Effector CD4-positive, alpha-beta T cell (primary cell): ENCODE measurements around the gene BPIFB1. TPM values are rescaled to one million over a fixed set of nuclear protein-coding genes. Genes with fewer than 3 reads are reported as not detected.

Source experiments
- DNase-seq: peaks from one replicate; pipeline ENCODE4 v3.0.0-alpha.2; 2020
- total RNA-seq: gene quantifications from one replicate; lab custom pipeline; 2026; lab: John Stamatoyannopoulos, UW

The BPIFB1 gene, protein sequence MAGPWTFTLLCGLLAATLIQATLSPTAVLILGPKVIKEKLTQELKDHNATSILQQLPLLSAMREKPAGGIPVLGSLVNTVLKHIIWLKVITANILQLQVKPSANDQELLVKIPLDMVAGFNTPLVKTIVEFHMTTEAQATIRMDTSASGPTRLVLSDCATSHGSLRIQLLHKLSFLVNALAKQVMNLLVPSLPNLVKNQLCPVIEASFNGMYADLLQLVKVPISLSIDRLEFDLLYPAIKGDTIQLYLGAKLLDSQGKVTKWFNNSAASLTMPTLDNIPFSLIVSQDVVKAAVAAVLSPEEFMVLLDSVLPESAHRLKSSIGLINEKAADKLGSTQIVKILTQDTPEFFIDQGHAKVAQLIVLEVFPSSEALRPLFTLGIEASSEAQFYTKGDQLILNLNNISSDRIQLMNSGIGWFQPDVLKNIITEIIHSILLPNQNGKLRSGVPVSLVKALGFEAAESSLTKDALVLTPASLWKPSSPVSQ
- not detected for total RNA-seq

DNA sequence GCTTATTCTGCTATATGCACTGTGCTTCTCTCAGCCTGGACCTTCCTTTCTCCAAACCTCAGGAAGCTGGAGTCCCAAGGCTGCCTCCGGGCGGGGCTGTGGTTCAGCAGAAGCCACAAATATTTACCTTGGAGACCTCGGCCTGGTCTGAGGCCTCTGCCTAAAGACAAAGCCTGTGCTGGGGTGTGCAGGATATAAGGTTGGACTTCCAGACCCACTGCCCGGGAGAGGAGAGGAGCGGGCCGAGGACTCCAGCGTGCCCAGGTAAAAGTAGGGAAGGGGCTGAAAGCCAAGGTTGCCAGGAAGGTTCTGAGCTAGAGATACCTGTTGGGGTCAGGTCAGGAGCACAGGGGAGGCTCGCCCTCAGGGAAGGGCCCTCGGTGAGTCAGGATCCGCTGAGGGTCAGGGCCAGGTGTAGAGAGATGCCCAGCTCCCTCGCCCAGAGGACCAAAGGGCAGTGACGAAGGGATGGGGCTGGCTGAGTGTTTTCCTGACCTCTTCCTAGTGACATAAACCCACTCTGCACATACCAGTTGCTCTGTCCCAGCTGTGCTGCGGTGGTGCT lies at the start of gene BPIFB1:
Gene BPIFB1 (plus strand): TSS at position 224 of the 565 bp plus-strand sequence. CDS start 2,860 bp downstream, outside the sequence.
- no peak for DNase-seq

DNA sequence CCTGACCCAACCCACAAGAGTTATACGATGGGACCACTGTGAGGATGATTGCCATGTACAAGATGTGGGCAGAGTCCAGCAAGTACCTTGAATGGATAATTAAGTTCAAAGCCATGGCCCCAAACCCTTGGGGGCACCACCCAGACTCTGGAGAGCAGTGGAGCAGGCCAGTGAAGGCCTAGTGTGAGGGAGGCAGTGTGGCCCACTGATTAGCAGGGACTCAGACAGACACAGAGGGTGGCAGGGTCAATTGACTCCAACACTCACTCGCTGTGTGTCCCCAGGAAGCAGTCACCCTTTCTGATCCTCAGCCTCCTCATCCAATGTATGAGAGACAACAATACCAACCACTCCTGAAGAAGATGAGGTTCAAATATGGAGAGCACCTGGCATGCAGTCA lies 49.0 kb upstream of the BPIFB1 start:
- DNase-seq: no peak

DNA sequence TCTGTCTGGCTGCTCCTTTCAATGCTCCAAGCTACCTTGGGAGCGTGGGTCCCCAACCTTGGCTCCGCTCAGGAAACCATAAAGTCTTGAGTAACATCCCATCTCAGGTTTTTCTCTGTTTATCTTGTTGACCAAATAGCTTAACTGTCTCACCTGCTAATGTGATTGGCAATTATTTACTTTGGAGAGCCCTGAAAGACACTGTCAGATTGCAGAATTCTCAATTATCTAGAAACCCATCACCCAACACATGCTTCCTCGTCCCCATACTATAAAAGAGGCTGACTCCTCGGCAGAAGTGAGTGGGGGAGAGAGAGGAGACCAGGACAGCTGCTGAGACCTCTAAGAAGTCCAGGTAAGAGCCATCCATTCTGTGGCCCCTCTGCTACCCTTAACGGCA lies 47.3 kb upstream of the BPIFB1 start, which contains the start of gene BPIFA1:
Gene BPIFA1 (plus strand): TSS at position 301 of the 400 bp plus-strand sequence. CDS start 1,716 bp downstream, outside the sequence.
- no peak for DNase-seq

DNA sequence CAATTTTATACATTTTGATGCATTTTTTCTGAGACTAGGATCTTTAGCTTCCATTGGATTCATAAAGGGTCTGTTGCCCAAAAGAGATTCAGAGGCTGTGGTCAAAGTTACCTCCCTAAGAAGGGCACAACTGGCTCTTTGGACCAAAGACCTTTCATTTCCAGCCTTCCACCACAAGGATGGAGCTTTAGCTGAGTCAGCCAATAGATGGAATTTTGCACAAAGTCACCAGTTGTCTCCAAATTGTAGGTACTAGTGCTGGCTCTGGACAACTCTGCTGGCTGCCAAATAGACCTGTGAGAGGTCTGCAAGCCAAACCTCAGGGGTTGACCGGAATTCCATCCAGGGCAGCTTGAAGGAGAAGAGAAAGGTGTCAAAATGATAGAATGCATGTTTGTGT lies 46.7 kb upstream of the BPIFB1 start:
- DNase-seq: no peak

GRCh38 chr20:33237989-33238388 lies 45.0 kb upstream of the BPIFB1 start:
- no peak for DNase-seq

DNA sequence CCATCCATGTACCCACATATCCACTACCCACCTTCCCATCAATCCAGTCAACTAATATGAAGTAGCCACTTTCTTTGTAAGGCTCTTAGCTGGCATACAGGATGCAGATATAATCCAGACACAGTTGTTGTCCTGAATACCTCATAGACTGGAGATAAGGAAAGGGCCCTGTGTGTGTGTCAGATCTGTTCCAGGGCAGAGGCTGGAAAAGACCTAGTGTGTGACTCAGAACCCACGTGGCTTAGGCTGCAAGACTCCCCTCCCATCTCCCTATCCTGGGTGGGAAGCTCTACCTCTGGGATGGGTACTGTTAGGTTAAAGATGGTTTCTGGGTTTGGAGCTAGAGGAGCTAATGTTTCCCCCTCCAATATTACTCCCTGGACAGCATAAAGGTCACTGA lies 43.6 kb upstream of the BPIFB1 start:
- no peak for DNase-seq

- no peak for DNase-seq
Observed at GRCh38 chr20:33239979-33240736, 42.9 kb upstream of the BPIFB1 start.

GRCh38 chr20:33240923-33241322 lies 42.1 kb upstream of the BPIFB1 start:
- no peak for DNase-seq

DNA sequence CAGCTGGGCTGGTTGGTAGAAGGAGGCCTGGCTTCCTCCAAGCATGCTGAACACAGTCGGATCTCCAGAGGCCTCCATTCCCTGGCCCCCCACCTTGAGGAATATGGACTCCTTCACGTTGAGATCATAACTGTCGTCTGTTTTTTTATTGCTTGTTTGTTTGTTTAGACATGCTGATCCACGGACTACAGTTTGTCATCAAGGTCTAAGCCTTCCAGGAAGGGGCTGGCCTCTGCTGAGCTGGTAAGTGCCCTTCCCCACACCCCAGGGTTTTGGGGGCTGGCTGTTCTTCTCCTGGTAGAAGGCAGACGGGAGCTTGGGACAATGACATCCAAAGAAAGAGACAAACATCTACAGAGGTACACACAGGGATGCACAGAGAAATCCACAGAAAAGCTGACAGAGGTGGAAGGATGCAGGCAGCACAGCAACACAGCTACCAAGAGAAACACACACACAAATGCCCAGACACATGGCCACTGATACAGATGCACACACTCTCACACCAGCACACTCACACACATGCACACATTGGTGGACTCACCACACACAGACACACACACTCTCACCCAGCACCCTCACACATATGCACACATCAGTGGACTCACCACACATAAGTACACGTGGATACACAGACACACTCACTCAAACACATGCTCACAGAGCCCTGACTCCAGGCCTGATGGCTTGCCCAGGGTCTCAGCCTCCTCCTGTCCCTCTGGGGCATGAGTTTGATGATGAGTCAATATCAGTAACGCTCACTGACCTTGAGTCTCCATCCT lies 40.5 kb upstream of the BPIFB1 start:
- no peak for DNase-seq

GRCh38 chr20:33246077-33246476 lies 36.9 kb upstream of the BPIFB1 start:
- no peak for DNase-seq

GRCh38 chr20:33249456-33249855 lies 33.6 kb upstream of the BPIFB1 start:
- no peak for DNase-seq

DNA sequence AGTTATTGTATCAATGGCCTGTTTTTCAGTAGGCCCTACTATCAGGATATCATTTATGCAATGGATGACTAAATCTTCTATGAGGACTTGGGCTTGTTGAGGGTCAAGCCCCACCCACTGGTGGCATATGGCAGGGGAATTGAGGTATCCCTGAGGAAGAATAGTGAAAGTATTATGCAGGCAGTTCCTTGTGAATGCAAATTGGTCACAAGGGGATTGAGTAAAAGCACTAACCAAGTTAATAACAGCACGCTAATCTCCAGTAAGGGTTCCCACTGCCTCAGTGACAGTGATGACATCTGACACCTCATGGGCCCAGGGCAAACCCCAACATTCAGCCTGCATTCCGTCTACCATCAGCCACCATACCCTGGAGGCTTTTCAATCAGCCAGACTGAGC lies 32.3 kb upstream of the BPIFB1 start:
- DNase-seq: no peak

DNA sequence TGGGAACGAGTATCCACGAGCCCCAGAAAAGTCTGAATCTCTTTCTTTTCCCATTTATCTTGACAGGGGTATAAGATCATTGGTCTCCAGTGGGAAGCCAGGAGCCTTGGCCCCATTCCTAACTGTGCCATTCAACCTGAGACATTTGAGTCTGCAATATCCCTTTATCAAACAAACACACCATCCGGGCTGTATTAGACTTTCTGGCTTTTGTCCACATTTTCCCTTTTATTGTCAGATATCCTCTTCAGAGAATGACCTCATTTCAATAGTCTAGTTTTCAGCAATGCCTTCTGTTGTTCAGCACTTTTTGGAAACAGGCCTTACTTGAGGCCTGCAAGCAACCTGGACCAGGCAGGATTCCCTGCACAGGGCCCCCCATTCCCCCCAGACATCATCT lies 31.5 kb upstream of the BPIFB1 start:
- DNase-seq: no peak

DNA sequence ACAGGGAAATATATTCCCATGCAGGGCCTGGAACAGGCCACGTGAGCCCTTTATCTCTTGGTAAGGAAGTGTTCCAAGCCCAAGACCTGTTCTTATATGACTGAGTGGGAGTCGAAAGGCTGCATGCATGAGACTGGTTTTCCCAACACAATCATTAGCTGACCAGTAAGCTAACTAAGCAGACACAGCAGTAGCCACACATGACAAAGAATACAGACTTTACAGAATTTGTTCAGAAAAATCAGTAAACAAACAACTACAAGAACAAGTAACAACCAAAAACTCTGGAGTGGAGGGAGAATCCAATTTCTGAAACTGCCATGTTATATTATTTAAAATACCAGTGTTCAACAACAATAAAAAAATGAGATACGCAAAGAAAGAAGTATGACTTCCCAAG lies 30.6 kb upstream of the BPIFB1 start:
- DNase-seq: no peak

DNA sequence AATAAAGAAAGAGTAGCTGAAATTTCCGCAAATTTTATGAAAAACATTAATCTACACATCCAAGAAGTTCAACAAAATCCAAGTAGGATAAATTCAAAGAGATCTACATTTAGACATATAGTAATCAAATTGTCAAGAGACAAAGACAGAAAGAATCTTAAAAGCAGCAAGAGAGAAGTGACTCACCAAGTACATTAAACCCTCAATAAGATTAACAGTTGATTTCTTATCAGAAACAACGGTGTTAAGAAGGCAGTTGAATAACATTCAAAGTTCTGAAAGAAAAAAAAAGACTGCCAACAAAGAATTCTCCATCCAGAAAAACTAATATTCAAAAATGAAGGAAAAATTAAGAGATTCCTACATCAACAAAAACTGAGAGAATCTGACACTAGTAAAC lies 28.0 kb upstream of the BPIFB1 start:
- DNase-seq: no peak

GRCh38 chr20:33257237-33257636 lies 25.8 kb upstream of the BPIFB1 start:
- no peak for DNase-seq

DNA sequence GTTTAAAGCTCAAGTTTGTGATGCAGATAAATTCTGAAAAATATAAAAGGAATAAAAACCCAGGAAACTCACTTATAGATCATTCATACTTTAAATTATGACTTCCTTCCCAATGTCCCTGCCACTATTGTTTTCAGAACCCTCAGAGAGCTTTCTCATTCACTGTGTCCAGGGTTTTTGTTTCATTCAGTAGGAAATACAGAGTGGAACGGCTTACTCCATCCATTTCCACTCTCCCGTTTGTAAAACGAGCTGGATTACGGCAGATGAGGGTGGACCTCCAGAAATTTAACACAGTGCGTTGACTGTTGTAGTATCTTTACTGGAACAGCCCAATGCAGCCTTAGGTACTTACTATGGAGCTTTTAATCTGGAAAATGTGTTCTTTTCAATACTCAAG lies 23.6 kb upstream of the BPIFB1 start:
- DNase-seq: no peak

DNA sequence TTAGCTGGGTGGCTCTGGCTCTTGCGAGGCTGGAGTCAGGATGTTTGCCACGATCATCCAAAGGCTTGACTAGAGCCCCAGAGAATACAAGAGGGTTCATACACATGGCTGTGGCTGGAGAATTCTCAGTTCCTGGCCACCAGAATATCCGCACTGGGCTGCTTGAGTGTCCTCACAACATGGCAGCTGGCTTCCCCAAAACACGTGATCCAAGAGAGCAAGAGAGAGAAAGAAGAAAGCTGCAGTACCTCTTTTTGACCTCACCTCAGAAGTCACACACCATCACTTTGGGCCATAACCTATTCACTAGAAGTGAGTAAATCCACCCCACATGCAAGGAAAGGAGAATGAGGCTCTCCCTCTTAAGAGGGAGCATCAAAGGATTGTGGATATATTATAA lies 21.5 kb upstream of the BPIFB1 start:
- DNase-seq: no peak

DNA sequence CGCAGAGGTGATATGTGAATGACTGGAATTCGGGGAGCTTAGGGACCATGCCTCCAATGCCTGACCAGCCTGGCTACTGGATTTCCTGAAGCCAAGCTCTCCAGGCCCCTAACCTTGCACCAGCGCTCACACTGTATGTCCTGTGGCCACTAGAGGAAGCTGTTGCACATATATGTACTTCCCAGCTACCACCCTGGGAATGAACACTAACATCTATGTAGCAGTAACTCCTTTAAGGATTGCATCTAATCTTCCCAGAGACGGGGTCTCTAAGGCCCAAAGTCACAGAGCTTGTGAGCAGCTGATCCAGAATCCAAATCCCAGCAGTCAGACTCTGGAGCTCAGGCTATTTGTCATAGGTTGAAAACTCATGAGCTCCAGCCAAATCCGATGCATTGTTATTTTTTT lies 20.4 kb upstream of the BPIFB1 start:
- DNase-seq: no peak

DNA sequence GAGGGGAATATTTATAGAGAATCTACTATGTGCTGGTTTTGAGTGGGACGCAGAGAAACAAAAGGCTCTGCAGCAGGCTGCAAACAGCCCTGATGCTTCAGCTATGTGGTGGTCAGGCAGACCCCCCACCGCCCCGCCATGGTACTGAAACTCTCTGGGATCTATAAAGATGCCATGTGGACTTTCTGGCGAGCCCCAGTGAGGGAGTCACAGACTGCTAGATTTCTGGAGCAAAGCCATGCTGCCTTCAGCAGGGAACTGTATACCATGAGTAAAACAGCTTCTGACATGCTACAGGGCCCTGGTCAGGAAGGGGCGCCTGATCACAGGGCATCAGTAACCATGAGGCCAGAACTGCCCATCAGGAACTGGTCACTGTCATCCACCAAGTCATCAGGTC lies 19.2 kb upstream of the BPIFB1 start:
- no peak for DNase-seq

DNA sequence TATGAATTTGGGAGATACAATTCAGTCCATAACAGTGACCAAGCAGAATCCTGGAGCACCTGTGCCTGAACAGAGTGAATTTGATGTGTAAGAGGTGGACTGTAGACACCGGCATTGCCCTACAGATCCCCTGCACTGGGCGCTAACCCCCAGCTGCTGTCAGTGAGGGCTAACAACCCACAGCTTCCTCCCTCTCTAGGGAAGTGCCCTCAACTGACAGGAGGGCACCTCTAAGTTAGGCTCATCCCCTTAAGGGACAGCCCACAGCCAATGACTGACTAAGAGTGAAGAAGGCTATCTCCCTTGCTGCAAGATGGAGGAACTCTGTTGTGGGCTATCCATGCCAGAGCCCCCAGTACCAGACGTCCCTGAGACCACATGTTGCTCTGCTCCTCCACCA lies 15.3 kb upstream of the BPIFB1 start:
- no peak for DNase-seq

- DNase-seq: no peak
Observed at GRCh38 chr20:33272155-33272873, 10.7 kb upstream of the BPIFB1 start.
